Colon (tissue), 2 donors: ENCODE results near the gene CXXC5.

Experiments
- FAIRE-seq: peaks from 2 replicates; lab custom pipeline; 2012; peaks lifted over from hg19 to GRCh38; lab: Jason Lieb, UNC
- donor health status: control.
- donor health status: control.

The CXXC5 gene

DNA sequence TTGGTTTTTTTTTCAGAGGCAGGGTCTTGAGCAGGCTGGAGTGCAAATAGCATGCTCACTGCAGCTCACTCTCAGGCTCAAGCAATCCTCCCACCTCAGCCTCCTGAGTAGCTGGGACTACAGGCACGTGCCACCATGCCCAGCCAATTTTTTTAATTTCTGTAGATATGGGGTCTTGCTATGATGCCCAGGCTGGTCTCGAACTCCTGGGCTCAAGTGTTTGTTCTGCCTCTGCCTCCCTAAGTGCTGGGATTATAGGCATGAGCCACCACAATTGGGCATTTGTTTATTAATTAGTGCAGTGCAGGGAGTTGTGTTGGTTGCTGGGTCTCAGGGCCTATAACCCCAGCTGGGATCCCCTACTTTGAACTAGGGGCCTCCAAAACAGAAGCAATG is 47.0 kb downstream of the CXXC5 start:
- no peak for FAIRE-seq

DNA sequence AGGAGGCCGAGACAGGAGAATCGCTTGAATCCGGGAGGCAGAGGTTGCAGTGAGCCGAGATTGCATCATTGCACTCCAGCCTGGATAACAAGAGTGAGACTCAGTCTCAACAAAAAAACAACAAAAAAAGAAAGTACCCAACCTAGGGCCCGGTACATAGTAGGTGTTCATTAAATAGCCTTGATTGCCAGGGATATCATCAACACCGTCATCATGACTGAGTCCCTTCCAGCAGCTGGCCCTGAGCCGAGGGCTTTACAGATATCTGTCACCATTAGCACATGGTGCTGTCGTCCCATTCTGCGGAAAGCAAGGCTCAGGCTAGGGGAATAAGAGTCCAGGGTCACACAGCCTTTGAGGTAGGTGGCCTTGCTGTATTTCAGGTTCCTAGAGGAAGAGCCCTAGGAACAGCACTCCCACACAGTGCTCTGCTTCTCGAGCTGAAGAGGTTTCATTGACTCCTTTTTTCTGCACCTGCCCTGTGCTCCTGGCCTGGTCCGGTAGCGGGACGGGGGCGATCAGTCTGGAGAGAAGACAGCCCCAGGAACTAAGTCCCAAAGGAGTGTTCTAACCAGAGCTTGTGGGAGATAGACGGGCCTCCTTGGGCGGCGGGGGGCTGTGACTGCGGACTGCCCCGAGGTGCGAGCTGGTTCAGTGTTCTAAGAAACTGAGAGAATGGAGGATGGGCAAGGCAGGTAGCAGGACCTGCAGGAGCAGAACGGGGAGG is 48.2 kb downstream of the CXXC5 start:
- no peak for FAIRE-seq

DNA sequence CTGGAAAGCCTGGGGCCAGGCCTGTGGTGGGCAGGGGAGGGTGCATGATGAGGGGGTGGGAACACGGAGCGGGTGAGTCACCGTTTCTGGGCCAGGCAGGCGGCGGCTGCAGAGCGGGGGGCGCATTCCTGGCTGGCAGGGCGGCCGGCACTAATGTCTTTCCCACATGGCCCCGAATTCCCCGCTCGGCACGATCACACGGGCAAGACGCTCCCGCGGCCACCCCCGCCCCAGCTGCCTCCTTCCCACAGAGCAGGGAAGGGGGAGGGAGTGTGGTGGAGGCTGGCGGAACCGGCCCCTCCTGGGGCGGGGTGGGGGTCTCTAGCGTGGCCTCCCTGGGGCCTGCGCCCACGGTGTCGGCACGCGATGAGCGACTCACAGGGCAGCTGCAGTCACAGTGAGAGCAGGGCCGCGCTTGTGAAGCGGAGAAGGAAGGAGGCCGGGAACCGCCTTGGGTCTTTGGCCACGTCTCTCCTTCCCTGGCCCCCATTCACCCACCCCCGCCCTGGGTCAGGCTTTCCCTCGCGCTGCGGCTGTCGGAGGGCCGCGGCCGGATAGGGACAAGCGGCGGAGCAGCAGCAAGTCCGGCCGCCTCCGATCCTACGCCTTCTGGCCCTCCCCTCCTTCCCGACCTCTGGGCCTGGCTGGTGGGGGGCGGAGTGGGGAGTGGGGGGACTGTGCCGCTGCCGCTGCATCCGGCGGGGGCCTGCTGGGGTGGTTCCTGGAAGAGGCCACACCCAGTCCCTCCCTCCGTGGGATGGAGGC is 48.9 kb downstream of the CXXC5 start:
- FAIRE-seq, result no peak

DNA sequence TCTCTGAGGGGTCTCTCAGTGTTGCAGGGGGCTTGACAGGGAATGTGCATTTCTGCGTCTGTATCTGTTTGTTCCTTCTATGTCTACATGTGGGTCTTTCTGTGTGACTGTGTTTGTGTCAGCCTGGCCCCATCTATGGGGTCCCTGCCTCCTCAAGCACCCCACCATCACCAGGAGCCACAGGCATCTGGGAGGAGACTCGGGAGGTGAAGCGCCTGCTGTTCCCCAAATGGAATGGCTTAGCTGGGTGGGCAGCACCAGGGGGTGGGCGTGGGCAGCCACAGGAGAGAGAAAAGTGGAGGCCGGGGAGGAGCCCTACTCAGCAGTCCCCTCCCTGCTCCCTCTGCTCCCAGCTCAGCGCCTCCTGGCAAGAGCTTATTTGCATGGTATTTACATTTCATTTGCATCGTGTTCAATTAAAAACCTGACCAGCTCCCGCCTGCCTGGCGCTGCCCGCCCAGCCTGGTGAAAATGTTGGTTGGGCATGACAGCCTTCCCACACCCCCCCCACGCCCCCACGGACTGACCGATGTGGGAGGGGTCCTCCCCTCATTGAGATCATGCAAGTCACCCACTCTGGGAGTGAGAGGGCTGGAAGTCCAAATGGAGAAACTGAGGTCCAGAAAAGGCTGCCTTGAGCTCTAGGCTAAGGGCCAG is 50.5 kb downstream of the CXXC5 start:
- FAIRE-seq, result no peak

DNA sequence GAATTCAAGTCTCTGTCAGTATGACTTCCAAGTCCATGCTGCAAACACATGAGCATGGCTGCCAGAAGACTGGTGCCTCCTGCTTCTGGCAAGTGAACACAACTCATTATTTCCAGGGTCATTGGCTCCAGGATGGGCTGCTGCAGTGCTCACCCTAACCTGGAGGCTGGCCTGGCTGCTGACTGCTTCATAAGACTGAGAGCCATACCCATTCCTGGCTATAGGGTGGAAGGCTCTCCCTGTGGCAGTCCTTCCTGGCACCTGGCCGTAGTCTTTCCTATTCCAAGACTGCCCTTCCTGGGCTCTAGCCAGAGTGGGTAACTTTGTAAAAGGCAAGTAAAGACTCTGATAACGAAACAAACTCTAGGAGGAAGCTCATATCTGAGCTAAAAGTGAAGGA is 51.2 kb downstream of the CXXC5 start:
- no peak for FAIRE-seq

DNA sequence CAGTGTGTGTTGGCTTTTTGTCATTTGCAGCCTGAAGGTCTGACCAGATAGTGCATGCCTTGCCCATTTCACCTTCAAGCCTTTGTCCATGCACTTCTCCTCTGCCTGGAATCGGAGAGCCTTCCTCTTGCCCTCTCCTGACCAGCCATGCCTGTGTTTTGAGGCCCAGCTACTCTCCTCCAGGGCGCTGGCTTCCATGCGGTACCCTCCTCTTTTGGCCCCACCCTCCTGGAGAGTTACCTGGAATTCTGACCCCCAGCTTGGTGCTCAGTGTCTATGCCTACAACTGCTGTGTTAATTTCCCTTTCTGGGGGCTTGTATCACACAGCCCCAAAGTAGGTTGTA is 52.5 kb downstream of the CXXC5 start:
- no peak for FAIRE-seq

DNA sequence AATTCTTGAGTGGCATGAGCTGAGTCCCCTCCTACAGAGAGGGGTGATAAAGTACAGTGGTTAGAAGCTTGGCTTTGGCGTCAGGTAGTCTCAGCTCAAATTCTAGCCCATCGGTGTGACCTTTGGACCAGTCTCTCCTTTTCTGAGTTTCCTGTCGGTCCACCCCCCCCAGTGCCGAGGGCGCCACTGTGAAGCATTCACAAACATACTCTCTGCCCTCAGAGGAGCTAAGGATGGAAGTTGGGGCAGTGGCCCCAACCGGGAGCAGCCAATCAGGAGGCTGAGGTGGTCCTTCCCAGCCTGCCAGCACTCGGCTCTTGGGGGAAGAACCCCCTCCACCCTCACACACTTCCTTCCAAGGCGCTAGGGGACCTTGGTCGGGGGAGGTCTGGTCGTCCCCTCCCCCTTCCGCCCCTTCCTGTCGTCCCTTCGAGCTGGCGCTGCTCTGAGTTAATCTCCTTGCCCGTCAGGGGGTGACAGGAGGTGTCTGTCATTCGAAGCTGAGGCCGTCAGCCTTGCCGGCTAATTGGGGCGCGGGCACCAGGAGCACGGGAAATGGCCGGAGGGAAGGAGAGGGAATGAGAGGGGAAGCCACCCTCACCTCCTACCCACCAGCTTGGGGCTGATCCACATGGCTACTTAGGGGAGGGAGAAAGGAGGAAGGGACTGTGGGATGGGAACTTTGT is 53.0 kb downstream of the CXXC5 start:
- no peak for FAIRE-seq

DNA sequence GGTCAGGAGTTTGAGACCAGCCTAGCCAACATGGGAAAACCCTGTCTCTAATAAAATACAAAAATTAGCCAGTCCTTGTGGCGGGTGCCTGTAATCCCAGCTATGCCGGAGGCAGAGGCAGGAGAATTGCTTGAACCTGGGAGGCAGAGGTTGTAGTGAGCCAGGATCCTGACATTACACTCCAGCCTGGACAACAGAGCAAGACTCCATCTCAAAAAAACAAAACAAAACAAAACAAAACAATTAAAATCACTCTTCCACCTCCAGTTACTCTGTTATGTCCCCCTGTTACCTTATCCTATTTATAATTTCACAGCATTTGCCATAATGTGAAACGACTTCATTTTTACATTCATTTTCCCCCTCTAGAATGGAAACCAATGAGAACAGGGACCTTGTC is 54.4 kb downstream of the CXXC5 start:
- FAIRE-seq, result no peak

DNA sequence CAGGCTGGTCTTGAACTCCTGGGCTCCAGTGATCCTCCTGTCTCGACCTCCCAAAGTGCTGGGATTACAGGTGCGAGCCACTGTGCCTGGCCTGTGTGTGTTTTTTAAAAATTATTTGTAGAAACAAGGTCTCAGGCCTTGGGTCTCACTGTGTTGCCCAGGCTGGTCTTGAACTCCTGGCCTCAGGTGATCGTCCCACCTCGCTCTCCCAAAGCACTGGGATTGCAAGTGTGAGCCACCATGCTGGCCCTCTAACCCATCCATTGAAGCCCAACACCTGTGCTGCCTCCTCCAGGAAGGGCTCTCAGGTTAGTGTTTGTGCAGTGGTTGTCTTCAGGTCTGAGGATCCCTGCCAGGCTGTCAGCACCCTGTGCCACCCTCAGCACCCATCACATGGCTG is 56.6 kb downstream of the CXXC5 start:
- FAIRE-seq, result no peak

DNA sequence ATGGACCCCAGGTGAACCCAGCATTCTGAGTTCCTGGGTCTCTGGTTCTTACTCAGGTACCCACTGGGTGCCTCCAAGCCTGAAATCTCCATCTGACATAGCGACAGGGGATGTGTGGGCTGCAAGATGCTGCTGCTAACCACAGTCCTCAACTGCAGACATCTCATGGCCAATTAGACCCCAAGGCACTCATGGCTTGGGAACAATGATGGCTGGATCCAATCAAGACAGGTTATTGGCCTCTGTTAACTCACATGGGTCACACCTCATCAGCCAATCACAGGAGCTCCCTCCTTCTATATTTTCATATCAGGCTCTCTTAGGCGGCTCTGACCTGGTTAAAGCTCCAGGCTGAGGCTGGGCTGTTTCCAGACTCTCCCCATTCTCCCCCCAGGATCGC is 57.0 kb downstream of the CXXC5 start:
- no peak for FAIRE-seq

DNA sequence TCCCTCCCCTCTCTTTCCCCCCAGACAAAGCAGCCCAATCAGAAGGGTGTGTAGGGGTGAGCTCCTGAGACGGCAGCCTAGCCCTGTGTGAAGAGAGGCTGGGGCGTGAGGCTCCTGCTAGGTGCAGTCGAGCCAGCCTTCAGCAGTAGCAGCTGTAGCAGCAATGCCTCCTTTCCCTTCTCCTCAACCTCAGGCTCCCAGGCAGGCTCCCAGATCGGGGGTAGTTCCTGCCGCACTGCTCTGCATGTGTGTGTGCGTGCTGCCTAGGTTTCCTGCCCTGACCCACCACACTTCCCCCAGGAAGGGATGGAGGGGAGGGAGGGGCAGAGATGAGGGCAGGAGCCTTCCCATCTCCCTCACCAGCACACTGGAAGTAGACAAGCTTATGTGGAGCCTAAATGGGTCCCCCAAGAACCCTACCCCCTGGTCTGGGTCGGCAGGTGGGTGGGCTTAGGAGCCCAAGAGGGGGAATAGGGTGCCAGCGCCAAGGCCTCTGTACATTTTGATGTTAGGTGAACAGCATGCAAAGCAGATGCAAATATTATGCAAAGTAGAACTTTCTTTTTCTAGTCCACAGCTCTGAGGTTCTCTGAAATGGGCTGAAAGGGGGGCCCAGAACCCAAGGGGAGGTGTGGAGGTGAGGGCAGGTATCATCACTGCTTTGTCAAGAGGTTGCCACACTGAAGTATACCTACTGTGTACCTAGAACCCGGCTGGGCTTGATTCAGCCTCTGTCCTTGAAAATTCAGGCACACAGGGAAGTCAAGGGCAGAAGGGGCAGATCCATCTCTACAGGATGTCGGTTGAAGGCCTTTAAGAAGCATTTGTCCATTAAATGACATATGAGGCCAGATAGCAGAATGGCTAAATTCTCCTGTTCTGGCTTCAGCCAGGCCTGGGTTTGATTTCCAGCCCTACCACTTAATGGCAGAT is 57.8 kb downstream of the CXXC5 start:
- no peak for FAIRE-seq

DNA sequence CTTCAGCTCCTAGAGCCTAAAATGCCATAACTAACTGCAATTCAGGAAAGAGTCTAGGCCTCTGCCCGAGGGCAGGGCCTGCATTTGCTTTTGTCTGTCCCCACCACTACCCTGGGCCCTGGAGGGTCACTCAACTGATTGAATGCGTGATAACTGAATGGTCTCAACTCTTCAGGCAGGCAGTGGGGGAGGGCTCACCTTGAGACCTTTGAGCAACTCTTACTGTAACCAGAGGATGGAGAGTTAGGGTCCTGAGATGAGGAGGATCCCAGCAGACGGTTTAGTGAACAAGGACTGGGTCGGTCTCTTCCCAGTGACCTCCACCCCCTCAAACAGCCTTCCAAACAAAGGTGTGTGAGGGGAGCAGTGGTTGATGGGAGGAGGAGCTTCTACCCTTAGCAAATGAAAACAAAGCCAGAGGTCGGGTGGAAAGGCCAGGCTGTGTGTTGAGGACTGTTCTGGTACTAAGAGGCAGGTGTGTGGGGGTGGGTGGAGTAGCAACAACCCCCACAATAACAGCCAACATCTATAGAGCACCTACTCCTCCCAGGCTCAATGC is 59.4 kb downstream of the CXXC5 start:
- no peak for FAIRE-seq

DNA sequence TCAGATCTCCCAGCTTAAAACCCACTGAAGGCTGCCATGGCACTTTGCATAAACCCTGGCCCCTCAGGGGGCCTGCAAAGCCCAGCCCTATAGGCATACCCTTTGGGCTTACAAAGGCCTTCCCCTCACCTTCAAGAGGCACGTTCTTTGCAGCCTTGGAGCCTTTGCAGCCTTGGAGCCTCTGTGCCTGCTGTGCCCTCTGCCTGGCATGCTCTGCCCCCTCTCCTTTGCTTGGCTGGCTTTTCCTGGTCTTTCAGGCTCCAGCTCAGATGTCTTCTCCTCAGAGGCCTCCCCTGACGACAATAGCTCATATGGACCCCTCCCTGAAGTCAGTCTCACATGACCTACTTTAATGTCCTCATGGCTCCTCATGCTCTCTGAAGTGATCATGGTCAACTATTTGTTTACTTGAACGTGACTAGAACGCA is 60.3 kb downstream of the CXXC5 start:
- FAIRE-seq, result no peak

DNA sequence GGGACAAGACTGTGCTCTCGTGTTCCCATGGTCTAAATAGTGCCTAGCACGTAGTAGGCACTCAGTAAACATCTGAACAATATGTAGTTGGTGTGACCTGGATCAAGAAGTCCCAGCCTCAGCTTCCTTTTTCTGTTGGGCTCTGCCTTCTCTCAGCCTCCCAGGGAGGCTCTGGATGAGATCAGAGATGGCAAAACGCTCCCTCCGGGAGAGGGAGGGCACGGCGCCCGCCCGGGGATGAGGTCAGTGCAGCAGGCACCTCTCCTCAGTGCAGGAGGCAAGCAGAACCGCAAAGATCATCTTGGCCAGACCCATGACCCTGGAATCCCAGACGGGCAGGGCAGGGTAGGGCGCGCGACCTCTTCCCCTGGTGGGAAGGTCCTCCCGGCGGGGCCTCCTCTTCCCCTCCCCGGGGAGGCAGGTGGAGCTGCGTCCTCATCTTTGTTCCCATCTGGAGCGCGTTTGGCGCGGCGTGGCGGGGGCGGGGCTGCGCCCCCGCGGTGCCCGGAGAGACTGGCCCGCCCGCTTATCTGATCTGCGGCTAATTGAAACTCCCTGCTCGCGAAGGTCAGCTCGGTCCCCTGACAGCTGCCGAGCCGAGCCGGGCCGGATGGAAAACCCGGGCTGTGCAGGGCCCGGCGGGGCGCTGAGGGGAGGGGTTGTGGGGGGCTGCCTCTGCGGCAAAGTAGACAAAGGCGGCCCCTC is 60.9 kb downstream of the CXXC5 start:
- FAIRE-seq, result no peak

DNA sequence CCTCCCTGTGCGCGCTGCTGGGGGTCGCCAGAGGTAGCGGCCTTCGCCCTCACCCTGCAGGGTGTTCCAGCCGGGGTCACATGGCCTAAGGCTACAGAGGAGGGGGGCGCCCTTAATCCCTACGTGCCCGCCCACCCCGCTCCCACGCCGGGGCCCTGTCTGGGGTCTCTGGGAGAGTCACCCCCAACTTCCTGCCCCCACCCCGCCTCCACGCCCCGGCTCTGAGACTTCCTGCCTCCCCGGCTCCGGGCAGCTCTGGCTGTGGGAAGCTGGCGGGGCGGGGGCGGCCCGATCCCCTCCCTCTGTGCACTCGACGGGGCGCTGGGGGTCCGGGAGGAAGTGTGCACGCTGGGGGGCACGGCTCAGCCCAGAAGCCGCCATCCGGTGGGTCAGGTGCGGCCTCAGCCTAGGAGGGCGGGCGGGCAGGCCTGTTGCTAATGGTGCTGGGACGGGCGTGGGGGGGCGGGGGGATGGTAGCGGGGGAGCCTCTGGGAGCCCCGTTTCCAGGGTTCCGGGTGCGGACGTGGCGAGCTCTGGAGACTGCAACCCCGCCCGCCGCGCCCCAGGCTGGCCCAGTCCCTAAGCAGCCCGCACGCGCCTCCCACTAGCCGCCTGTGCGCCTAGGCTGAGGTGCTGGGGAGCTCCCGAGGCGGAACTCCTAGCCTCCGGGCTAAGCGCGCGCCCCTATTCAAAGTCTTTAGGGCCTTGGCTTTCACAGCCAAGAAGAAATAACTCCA is 61.6 kb downstream of the CXXC5 start:
- FAIRE-seq, result no peak

DNA sequence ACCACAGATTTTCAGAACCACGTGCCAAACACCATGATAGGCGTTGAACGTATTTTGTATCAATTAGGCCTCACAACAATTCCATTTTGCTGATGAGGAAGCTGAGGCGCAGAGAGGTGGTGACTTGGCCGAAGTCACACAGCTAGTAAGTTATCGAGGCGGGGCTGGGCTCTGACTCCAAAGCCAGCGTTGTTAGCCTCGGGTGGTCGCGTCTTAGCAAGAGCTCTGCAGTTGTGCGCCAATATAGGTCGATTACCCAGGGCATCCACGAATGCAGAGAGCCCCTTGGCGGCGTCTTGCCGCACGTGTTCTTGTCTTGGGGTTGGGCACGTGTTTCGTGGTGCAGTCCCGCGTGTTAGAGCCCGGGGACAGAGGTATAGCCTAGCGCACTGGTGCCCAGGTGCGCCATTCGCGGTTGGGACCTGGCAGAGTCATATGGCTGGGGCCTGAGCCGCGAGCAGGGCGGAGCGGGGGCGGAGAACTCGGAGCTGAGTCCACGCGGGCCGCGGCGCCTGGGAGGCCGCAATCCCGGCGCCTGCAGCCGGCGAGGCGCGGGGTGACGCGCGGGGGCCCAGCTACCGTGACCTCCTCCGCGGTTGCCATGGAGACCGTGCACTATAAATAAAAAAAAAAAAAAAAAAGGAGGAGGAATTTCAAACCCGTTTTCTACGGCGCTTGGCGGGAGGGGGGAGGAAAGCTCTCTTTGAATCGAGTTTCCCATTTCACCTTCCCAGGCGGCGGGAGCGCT is 62.3 kb downstream of the CXXC5 start:
- no peak for FAIRE-seq

DNA sequence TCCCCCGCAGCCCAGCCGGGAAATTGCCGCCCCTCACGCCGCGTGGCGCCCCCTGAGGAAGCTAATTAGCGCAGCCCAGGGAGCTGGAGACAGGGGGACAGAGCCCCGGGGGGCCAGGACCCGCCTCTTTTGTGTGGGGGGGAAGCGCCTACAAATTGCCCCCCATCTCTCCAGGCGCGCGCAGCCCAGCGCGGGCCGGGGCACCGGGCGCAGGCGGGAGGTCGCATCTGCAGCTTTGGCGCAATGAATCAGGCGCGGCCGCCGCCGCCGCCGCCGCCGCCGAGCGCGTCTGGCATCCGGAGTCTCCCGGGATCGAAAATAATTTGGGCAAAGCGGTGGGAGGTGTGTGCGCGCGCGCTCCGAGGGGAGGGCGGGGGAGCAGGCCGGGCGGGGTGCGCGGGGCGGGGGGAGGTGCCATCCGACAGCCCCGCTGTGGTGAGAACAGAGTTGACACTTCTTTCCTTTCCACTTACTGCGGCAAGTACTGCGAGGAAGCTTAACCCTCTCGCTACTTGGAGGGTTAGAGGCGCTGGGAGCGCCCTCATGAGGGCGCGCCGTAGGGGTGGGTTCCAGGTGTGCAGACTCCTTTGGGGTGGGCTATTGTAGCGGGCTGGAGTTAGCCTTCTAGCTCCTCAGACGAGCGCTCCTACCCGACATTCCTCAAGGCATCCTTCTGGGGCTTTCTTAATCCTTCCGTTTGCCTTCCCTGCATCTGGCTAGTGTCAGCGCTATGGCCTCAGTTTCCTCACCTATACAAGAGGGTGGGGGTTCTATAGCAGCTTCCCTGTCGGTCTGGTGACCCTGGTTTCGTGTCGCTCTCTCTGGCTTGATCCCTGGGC is 63.1 kb downstream of the CXXC5 start:
- no peak for FAIRE-seq

DNA sequence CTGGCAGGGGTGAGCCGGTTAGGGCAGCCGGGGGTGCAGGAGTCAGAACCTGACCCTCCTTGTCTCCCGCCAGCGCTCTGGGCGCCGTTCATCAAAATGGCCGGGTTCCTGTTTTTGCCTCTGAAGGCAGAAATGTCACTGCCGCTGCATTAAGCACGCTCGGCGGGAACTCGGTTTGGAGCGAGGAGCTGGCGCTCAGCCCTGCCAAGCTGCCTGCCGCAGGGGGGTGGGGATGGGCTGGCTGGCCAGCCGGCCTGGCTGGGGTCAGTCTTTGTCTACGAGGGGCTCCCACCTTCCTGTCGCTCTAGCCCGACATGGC is 63.7 kb downstream of the CXXC5 start:
- FAIRE-seq, result no peak

DNA sequence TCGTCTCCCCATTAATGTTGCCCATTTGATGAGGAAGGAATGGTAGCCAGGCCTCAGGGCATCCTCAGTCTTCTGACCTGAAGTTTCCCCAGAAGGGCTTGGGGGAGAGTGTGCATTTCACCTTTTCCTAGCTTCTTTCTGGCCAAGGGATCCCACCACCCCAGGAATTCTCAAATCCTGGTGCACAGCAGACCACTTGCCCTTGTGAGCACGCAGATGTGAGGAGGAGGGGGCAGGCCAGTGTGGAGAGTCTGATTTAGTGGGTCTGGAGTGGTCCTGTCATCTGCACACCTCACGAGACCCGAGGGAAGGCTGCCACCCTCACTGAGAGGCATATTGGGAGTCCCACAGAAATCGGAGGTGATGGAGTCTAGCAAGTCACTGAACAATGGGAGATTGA is 64.3 kb downstream of the CXXC5 start:
- no peak for FAIRE-seq
